ENCODE results near the gene CRISPLD2. TPM values are rescaled to one million over a fixed set of nuclear protein-coding genes. Genes with fewer than 3 reads are reported as not detected.

CRISPLD2 gene
- total RNA-seq, 1 donor from 2014 or later, result 34.9 TPM

DNA sequence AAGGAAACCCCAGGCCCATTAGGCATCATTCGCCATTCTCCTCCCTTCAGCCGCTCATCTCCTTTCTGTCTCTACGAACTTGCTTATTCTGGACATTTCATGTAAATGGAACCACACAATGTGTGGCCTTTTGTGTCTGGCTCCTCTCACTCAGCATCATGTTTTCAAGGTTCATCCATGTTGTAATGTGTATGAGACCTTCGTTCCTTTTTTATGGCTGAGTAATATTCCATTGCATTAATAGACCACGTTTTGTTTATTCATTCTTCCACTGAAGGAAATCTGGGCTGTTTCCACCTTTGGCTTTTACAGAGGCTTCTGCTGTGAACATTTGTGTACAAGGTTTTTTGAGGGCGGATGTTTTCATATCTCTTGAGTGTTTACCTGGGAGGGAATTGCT is 3.2 kb downstream of the CRISPLD2 start:
- TF ChIP-seq, protein P1, sequence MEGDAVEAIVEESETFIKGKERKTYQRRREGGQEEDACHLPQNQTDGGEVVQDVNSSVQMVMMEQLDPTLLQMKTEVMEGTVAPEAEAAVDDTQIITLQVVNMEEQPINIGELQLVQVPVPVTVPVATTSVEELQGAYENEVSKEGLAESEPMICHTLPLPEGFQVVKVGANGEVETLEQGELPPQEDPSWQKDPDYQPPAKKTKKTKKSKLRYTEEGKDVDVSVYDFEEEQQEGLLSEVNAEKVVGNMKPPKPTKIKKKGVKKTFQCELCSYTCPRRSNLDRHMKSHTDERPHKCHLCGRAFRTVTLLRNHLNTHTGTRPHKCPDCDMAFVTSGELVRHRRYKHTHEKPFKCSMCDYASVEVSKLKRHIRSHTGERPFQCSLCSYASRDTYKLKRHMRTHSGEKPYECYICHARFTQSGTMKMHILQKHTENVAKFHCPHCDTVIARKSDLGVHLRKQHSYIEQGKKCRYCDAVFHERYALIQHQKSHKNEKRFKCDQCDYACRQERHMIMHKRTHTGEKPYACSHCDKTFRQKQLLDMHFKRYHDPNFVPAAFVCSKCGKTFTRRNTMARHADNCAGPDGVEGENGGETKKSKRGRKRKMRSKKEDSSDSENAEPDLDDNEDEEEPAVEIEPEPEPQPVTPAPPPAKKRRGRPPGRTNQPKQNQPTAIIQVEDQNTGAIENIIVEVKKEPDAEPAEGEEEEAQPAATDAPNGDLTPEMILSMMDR (IDR thresholded peaks at IDR 0.05), result no peak
- H3K27ac ChIP-seq, result peak overlapping the region; percentile 73
- no peaks in the 10 kb centered on the region for H3K9me3 ChIP-seq
- intact Hi-C loops (cut with DNase I), result no loop called here
- no peak for ATAC-seq
- H3K4me1 ChIP-seq, result peaks cover 29% of the 10 kb centered on the region
- DNase-seq, result no peak
- H3K36me3 ChIP-seq, result no peaks in the 10 kb centered on the region
- H3K27me3 ChIP-seq (ENCODE audit: low read depth), result peaks cover 17% of the 10 kb centered on the region
- peak overlapping the region; percentile 61 for H3K4me3 ChIP-seq

DNA sequence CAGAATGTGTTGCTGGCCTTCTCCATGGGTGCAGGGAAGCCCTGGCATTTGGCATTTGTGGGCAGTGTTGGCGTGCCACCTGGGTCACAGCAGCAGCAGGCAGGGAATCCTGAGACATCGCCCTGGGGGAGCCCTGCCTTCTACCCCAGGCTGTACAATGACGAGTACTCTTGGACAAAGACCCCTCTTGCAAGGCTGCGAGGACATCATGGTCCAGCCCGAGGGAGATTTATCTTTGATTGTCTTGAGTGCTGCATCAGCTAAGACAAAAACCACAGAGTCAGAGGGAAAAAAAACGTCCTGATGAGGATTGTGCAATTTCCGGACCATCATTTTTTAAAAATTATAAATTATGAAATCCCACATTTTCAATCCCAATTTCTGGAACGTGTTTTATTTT is 3.7 kb downstream of the CRISPLD2 start:
- ATAC-seq, result peak in 1 of 2 donors; percentile 3
- H3K27ac ChIP-seq, result peak overlapping the region; percentile 73
- no peak overlapping the region for H3K4me3 ChIP-seq
- peaks cover 17% of the 10 kb centered on the region for H3K27me3 ChIP-seq (ENCODE audit: low read depth)
- H3K36me3 ChIP-seq, result no peaks in the 10 kb centered on the region
- no peak for DNase-seq
- no peaks in the 10 kb centered on the region for H3K9me3 ChIP-seq
- peaks cover 34% of the 10 kb centered on the region for H3K4me1 ChIP-seq
- TF ChIP-seq, protein P1 (IDR thresholded peaks at IDR 0.05), result no peak
- intact Hi-C loops (cut with DNase I), result no loop called here

DNA sequence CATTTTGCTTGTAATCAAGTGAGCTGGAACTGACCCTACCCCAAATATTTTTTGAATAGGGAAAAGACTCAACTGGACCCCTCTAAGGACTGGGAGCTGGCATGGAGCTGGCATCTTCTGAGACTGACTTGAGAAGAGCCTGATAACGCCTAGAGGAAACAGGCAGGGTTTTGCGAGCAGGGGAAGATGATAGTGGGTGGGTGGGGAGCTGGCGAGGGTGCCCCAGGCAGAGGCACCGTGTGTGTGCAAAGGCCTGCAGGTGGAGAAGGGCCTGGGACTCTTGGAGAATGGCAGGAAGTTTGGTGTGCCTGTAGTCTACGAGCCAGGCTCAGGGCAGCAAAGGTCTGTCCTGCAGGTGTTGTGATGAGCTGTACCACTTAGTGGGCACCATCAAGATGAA is 4.1 kb downstream of the CRISPLD2 start:
- intact Hi-C loops (cut with DNase I), result no loop called here
- Histone ChIP-seq H3K4me3 (no peak overlapping the region), H3K27me3 (ENCODE audit: low read depth) (peaks cover 17% of the 10 kb centered on the region), H3K27ac (peak overlapping the region; percentile 25), H3K9me3 (no peaks in the 10 kb centered on the region), H3K4me1 (peaks cover 38% of the 10 kb centered on the region), H3K36me3 (no peaks in the 10 kb centered on the region)
- TF ChIP-seq, protein P1 (IDR thresholded peaks at IDR 0.05), result no peak
- DNase-seq, result no peak
- ATAC-seq, result no peak

DNA sequence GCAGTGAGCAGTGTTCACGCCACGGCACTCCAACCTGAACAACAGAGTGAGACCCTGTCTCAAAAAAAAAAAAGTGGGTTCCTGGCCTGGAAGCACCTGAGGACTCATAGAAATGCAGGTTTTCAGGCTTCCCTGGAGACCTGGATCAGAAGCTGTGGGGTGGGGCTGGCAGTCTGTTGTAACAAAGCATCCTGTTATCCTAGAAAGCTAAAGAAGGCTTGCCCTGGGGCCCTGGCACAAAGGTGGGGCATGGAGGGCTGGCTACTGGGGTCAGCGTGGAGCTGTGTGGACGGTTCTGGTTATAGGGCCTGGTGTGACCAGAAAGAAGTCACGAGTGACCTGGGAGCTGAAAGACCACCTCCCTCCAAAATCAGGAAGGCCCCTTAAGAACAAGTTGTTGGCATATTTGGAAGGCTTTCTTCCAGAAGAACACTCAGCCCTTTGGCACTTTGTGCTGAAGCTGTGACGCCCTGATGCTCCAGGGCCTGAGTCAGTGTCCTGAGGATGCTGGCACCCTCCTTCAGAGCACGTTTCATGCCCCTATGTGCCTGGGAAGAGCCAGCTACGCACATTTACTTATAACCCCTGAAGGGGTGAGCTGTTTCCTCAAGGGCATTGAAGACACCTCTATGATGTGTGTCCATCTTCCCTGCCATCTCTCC is 6.2 kb downstream of the CRISPLD2 start:
- H3K4me3 ChIP-seq, result no peak overlapping the region
- H3K27ac ChIP-seq, result peak overlapping the region; percentile 66
- no peaks in the 10 kb centered on the region for H3K36me3 ChIP-seq
- no peak for DNase-seq
- H3K9me3 ChIP-seq, result no peaks in the 10 kb centered on the region
- peak in 1 of 2 donors; percentile 2 for ATAC-seq
- peaks cover 38% of the 10 kb centered on the region for H3K4me1 ChIP-seq
- peaks cover 16% of the 10 kb centered on the region for H3K27me3 ChIP-seq (ENCODE audit: low read depth)
- intact Hi-C loops (cut with DNase I), result no loop called here
- TF ChIP-seq, protein P1 (IDR thresholded peaks at IDR 0.05), result no peak

DNA sequence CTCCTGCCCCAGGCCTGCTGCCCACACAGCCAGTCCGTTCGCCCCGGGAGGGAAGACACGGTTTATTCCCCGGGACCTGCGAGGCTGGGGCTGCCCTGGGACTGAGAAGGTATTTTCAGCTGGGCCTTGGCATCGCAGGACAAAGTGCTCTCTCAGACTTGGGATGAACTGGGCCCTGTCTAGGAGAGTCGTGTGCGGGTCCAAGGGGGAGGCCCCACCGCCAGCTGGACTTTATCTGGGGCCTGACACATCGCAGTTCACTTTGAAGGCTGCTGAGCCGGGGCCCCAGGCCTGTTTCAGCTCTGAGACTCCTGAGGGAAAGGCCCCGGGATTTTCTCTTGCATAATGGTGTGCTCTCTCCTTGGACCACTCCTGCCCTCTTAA is 6.8 kb downstream of the CRISPLD2 start:
- intact Hi-C loops (cut with DNase I), result no loop called here
- Histone ChIP-seq H3K9me3 (no peaks in the 10 kb centered on the region), H3K36me3 (no peaks in the 10 kb centered on the region), H3K4me3 (no peak overlapping the region), H3K4me1 (peaks cover 38% of the 10 kb centered on the region), H3K27me3 (ENCODE audit: low read depth) (peaks cover 11% of the 10 kb centered on the region), H3K27ac (peak overlapping the region; percentile 66)
- no peak for DNase-seq
- ATAC-seq, result peak; percentile 35
- TF ChIP-seq, protein P1 (IDR thresholded peaks at IDR 0.05), result no peak
